Measurements from ENCODE around the gene TSPAN5. TPM values are rescaled to one million over a fixed set of nuclear protein-coding genes. Genes with fewer than 3 reads are reported as not detected.
A peak's percentile ranks its signal among the peaks of the same experiment; 100 is the strongest.

TSPAN5 gene
- total and polyA plus RNA-seq, 2 donors from 2014 or later = 6.8 to 13.8 TPM

GRCh38 chr4:98430708-98431403, 227.6 kb downstream of the TSPAN5 start:
- H3K4me3 ChIP-seq (ENCODE audit: low read length in 3 of 3) = no peak overlapping the region
- H3K9ac ChIP-seq (ENCODE audit: low read length in 3 of 3) = no peak overlapping the region
- H3K36me3 ChIP-seq (ENCODE audit: control insufficient read depth in 2 of 3, insufficient read depth in 3 of 3, low read length in 3 of 3) = peaks cover 0 to 5% (median 4%) of the 10 kb centered on the region in 3 donors
- no peak for TF ChIP-seq CTCF (IDR thresholded peaks at IDR 0.05; ENCODE audit: borderline replicate concordance, extremely low read depth, insufficient read depth)
- FAIRE-seq (no peak), DNase-seq (no peak)
- H3K4me1 ChIP-seq (ENCODE audit: control insufficient read depth in 2 of 3, insufficient read depth in 2 of 3, low read depth in 1 of 3, low read length in 3 of 3) = no peaks in the 10 kb centered on the region
- H3K27me3 ChIP-seq (ENCODE audit: control insufficient read depth, insufficient read depth, low read length) = no peaks in the 10 kb centered on the region
- intact Hi-C loops (cut with DNase I) = no loop called here
- H3K9me3 ChIP-seq (ENCODE audit: control insufficient read depth in 2 of 3, insufficient read depth in 1 of 3, low read length in 3 of 3) = no peaks in the 10 kb centered on the region
- no peak overlapping the region for H3K27ac ChIP-seq (ENCODE audit: low read depth in 2 of 2, low read length in 2 of 2)

- intact Hi-C loops (cut with DNase I) = no loop called here
- H3K4me1 ChIP-seq (ENCODE audit: control insufficient read depth in 2 of 3, insufficient read depth in 2 of 3, low read depth in 1 of 3, low read length in 3 of 3) = no peaks in the 10 kb centered on the region
- DNase-seq (no peak), FAIRE-seq (no peak)
- peaks cover 0 to 3% (median 2%) of the 10 kb centered on the region in 3 donors for H3K36me3 ChIP-seq (ENCODE audit: control insufficient read depth in 2 of 3, insufficient read depth in 3 of 3, low read length in 3 of 3)
- no peak overlapping the region for H3K4me3 ChIP-seq (ENCODE audit: low read length in 3 of 3)
- no peak overlapping the region for H3K9ac ChIP-seq (ENCODE audit: low read length in 3 of 3)
- H3K9me3 ChIP-seq (ENCODE audit: control insufficient read depth in 2 of 3, insufficient read depth in 1 of 3, low read length in 3 of 3) = no peaks in the 10 kb centered on the region
- no peaks in the 10 kb centered on the region for H3K27me3 ChIP-seq (ENCODE audit: control insufficient read depth, insufficient read depth, low read length)
- no peak for TF ChIP-seq CTCF (IDR thresholded peaks at IDR 0.05; ENCODE audit: borderline replicate concordance, extremely low read depth, insufficient read depth)
- H3K27ac ChIP-seq (ENCODE audit: low read depth in 2 of 2, low read length in 2 of 2) = no peak overlapping the region
These were observed 235.4 kb downstream of the TSPAN5 start for GRCh38 chr4:98423009-98423408.

GRCh38 chr4:98421111-98421510, 237.3 kb downstream of the TSPAN5 start:
- no peak overlapping the region for H3K4me3 ChIP-seq (ENCODE audit: low read length in 3 of 3)
- no peaks in the 10 kb centered on the region for H3K4me1 ChIP-seq (ENCODE audit: control insufficient read depth in 2 of 3, insufficient read depth in 2 of 3, low read depth in 1 of 3, low read length in 3 of 3)
- H3K27ac ChIP-seq (ENCODE audit: low read depth in 2 of 2, low read length in 2 of 2) = no peak overlapping the region
- H3K36me3 ChIP-seq (ENCODE audit: control insufficient read depth in 2 of 3, insufficient read depth in 3 of 3, low read length in 3 of 3) = peaks cover 0 to 3% (median 2%) of the 10 kb centered on the region in 3 donors
- intact Hi-C loops (cut with DNase I) = no loop called here
- H3K9me3 ChIP-seq (ENCODE audit: control insufficient read depth in 2 of 3, insufficient read depth in 1 of 3, low read length in 3 of 3) = no peaks in the 10 kb centered on the region
- H3K27me3 ChIP-seq (ENCODE audit: control insufficient read depth, insufficient read depth, low read length) = no peaks in the 10 kb centered on the region
- peak in 3 of 5 donors; percentile 15 to 53 (median 45) for DNase-seq
- no peak overlapping the region for H3K9ac ChIP-seq (ENCODE audit: low read length in 3 of 3)
- no peak for FAIRE-seq
- no peak for TF ChIP-seq CTCF (IDR thresholded peaks at IDR 0.05; ENCODE audit: borderline replicate concordance, extremely low read depth, insufficient read depth)
